ENCODE data around the gene GPR31.
"Not testable (repeated sequence)": the region's sequence is repeated elsewhere in the genome, so short reads cannot be mapped to it uniquely, and the experiment has no call there.

GPR31 gene, protein sequence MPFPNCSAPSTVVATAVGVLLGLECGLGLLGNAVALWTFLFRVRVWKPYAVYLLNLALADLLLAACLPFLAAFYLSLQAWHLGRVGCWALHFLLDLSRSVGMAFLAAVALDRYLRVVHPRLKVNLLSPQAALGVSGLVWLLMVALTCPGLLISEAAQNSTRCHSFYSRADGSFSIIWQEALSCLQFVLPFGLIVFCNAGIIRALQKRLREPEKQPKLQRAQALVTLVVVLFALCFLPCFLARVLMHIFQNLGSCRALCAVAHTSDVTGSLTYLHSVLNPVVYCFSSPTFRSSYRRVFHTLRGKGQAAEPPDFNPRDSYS

DNA sequence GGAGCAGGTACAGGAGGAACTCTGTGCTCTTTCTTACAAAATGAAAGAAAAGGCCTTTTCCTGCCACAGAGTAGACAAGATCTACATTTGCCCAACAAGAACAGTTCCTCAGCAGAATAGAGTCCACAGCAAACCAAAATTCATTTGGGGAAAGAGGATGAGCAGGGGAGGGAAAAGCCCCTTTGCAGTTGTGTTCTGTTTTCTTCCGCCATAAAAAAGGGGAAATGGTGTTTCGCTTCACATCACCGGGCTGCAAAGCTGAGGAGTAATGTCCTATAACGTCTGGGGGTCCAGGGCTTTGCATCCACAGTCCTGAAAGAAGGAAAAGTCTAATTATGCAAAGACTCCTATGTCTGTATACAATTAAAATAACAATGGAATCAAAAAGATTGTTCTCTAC is at the start of gene GPR31:
Gene GPR31, minus strand, starts transcription at position 118 of the 400 bp plus-strand sequence. CDS start 149 bp downstream, outside the sequence.
- no peak for DNase-seq (ENCODE audit: low read depth in 4 of 4, low spot score in 1 of 4)

DNA sequence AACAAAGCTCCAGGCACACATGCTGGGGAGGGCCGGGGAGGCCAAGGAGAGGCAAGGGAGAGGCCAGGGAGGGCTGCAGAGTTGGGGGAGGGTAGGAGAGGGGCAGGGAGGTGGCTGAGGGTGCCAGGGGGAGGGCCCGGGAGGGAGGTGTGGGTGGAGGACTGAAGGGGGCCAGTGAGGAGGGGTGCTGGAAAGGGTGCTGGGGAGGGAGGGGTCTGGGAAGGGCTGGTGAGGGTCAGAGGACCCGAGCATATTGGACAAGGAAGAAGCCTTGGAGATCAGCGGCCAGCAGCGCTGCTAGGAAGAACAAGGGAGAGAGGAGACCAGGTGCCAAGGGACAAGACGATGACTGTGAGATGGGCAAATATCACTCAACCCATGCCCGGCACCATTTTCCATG is 49.7 kb upstream of the GPR31 start:
- no peak for DNase-seq (ENCODE audit: low read depth in 4 of 4, low spot score in 1 of 4)

DNA sequence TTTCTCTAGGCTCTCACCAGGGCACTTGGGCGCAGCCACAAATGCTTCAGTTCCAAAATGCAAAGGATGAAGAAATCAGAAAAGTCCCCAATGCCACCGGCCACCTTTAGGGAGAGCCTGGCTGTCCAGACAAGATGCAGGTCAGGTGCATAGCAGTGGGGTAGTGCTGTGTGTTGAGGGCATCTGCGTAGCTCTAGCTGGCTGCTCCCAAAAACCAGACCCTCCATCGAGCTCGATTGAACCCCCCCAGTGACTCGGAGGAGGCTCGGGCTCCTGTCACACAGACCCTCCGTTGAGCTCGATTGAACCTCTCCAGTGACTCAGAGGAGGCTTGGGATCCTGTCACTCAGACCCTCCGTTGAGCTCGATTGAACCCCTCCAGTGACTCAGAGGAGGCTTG is 47.5 kb upstream of the GPR31 start:
- DNase-seq (ENCODE audit: low read depth in 4 of 4, low spot score in 1 of 4) = not testable (repeated sequence)

DNA sequence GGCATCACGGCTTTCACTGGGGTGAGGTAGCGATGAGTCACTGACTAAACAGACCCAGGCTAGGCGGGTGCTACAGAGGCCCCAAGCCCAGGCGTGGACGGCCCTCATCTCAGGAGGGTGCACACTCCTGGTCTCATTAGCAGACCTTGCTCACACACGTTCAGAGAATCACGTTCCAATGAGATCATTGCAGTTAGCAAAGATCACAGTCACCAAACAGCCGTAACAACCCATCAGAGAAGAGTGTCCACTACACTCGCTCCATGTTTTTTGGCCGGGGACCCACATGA is 46.2 kb upstream of the GPR31 start:
- DNase-seq (ENCODE audit: low read depth in 4 of 4, low spot score in 1 of 4) = not testable (repeated sequence)

DNA sequence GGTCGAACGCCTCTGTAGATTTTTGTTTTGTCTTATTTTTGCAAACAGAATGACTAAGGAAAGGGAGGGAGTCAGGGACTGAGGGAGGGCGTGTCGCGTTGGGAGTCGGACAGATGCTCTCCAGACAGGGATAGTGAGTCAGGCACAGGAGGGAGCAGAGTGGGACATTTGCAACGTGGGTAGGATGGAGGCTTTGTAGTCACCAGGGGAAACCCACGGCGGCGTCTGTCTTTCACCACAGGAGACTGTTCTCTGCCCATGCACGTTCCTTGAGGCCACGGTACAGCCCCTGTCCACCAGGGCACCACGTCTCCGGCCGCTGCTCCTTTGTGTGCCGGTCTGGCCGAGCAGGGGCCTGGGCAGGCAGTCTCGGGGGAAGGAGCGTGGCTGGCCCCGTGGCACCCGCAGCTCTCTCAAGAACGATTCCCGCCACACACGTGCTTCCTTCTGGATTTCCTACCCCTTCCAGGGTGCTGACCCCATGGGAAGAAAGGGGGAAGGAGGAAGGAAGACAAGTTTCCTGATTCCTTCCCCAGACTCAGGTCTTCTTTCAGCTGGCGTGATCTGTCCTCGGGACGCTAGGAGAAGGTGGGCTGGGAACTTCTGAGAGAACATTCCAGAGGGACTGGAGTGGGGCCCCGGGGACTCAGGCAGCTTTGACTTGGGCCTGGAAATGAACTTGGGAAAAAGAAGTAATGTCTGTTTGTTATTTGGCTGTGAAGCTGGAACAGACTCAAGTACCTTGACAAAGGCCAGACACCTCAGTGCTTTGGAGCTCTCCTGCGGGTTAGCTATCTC is 45.7 kb upstream of the GPR31 start:
- DNase-seq (ENCODE audit: low read depth in 4 of 4, low spot score in 1 of 4) = not testable (repeated sequence)

DNA sequence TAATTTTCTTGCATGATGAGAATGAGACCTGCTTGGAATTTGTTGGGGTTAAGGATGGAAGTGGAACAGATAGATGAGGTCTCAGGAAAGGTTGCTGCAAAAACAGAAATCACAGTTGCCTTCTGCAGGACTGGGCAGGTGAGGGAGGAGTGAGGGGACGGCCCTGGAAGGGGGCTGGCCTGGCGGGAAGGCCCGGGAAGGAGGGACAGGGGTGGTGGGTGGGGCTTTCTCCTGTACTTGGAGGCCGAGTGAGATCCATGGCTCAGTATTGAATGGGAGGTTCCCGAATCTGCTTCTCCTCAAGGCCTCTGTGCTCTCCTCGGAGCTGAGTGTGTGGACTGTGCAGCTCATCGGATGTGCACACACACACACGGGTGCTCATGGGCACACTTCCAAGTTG is 44.8 kb upstream of the GPR31 start:
- not testable (repeated sequence) for DNase-seq (ENCODE audit: low read depth in 4 of 4, low spot score in 1 of 4)

DNA sequence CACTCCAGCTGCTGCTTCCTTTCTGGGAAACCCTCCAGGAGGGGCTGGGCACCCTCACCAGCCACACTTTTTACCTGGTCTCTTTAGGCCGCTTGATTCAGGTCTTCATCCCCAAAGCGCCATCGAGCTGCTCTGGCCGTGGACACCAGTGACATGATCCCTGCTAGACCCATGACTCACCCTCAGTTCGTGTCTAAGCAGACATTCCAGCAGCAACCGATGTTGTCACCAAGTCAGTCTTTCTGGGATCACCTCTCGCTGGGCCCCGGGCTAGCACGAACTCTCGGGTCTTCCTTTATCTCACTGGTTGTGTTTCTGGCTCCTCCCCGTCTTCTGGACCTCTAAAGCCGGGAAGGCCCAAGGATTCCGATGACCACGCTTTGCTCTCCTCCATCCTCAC is 43.0 kb upstream of the GPR31 start:
- DNase-seq (ENCODE audit: low read depth in 4 of 4, low spot score in 1 of 4) = no peak

DNA sequence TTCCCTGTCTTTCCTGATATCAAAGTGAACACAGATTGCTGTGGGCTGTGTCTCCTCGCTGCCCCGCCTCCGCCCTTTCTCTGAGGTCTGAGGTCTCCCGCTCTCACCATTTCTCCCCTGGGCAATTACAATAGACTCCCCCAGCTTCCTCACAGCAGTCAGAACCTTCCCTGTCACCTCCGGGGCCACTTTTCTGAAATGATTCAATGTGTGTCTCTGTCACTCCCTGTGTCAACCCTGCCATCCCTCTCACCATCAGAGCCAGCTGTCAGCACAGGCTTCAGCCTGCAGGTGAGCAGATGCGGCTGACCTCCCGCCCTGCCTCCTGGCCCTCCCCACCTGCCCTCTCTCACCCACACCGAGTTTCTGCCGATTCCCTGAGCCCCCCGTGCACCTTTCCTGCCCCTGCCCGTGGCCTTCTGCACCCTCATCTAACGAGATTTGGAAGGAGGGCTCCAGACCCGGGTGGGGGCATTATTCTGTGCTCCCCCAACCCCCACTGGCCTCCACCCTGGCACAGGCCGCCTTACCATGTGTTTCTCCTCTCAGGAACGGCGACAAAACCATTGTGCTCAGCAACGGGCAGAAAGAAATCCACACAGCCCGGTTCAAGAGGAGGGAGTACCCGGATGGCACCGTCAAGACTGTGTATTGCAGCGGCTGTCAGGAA is 38.3 kb upstream of the GPR31 start:
- not testable (repeated sequence) for DNase-seq (ENCODE audit: low read depth in 4 of 4, low spot score in 1 of 4)

DNA sequence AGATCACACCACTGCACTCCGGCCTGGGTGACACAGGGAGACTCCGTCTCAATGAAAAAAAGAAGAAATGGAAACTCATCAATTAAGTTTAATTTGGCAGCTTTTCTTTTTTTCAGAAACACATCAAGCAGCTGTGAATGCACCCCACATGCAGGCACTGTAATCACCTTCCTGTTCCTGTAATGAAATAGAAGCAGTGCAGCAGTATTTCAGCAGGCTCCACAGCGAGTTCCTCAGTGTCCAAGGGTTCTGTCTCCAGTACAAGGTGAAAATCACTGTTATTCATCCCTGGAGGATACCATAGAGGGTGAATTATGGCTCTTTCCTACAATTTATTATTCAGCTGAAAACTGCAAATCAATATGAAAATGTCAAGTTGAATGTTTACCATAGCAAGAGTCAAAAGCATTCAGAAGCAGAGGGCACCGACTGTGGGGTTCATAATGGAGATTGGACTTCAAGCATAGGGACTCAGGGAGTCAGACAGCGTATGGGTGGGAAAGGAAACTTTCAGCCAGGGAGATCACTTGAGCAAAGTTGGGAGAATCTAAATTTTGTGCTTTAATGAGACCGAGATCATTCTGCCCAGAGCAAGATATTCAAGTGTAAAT is 35.8 kb upstream of the GPR31 start:
- DNase-seq (ENCODE audit: low read depth in 4 of 4, low spot score in 1 of 4) = not testable (repeated sequence)

DNA sequence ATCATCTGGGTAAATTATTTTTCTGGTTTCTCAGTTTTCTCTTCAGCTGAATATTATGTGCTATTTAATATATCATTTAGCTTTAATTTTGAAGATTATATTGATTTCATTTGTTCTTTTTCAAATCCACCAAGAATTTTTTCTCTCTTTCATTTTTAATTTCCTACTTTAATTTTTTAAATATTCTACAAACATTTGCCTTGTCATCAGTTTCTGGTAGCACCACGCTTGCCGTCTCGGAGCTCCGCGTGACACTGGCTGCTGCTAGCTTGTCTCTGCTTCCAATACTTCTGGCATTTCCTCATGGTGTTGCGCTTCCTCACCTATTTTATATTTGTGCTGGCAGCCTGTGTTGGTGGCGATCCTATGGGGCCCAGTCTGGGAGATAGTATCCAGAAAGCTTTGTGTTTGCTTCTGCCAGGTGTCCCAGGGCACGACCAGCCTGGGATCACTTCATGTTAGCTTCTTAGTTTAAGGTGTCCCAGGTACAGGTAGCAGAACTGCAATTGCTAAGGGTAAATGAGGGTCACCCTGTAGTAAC is 33.3 kb upstream of the GPR31 start:
- not testable (repeated sequence) for DNase-seq (ENCODE audit: low read depth in 4 of 4, low spot score in 1 of 4)

DNA sequence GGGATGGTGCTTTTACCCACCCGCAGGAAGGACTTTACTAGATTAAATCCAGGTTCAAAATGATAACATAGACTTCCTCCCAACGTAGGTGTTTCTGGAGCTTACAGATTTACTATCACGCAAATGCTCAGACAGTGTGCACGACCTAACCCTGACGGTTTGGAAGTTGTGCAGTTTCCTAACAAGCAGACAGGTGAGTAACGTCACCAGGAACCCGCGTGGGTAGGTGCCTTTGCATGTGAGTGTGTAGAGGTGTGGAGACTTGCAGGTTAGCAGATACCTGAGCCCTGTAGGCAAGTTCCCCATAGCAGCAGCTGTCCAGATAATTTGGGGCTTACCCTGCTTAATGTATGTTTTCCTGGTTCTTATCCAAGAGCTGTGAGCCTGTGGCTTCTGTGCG is 29.5 kb upstream of the GPR31 start:
- DNase-seq (ENCODE audit: low read depth in 4 of 4, low spot score in 1 of 4) = not testable (repeated sequence)

DNA sequence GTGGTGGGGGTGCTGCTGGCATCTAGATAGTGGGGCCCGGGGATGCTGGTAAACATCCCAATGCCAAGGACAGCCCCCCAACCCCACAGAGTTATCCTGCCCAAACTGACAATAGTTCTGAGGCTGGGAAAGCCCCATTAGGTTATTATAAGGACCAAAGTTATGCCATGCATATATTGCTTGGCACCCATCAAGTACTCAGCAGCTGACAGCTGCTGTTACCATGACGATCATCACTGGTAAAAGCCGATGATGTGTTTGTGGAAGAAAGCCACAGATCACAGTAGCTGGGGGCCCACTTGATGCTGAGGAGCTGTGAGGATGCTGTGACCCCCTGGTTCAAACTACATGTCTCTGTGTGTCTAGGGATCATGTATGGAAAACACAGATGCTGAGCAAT is 27.3 kb upstream of the GPR31 start:
- not testable (repeated sequence) for DNase-seq (ENCODE audit: low read depth in 4 of 4, low spot score in 1 of 4)

DNA sequence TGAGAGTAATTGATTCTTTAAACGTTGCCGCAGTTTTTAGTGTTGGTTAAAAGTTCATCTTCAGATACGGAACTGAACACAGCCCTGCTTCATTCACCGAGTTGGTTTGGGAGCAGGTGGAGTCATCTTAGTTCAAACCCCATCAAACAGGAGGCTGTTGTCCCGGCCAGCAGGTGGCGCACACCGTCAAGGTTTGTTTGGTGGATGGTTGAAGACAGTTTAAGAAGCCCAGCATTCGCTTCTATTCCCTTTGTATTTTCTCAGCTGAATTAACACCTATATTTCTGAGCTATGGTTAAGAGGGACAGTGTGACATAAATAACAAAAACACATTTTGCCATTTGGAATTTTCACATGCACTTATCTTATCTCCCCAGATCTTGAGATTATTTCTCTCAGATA is 25.1 kb upstream of the GPR31 start:
- DNase-seq (ENCODE audit: low read depth in 4 of 4, low spot score in 1 of 4) = not testable (repeated sequence)

DNA sequence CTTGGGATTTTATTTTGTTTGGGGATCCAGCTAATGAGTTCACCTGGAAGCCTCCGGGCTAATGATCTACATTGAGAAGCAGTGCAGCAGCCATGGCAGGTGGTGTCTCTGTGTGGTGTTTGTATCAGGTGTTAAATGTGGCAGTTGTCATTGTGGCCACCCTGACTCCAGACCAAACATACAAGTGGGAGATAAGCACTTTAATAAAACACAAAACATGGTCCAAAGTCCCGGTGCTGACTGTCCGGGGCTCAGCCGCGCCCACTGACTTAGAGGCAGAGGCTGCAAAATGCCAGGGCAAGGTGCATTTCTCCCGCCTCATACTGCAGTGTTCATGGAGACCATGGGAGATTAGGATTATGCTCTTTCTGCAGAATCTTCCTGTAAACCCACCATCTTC is 23.6 kb upstream of the GPR31 start:
- not testable (repeated sequence) for DNase-seq (ENCODE audit: low read depth in 4 of 4, low spot score in 1 of 4)

DNA sequence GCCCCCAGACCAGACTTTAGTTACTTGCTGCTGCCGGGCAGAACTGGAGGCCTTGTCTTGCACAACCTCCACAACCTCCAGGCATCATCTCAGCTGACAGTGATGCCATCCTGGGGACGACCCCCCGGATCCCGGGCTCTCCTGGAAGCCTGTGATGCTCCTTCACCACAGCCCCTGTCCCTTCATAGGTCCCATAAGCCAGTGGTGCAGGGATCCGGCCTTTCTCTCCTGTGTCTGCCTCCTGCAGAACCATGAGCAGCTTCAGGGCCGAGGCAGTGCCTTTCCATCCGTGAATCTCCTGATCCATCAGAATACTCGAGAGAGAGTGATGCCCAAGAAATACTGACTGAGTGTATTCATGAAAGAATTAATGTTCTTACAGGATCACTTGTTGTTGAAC is 22.3 kb upstream of the GPR31 start:
- not testable (repeated sequence) for DNase-seq (ENCODE audit: low read depth in 4 of 4, low spot score in 1 of 4)

DNA sequence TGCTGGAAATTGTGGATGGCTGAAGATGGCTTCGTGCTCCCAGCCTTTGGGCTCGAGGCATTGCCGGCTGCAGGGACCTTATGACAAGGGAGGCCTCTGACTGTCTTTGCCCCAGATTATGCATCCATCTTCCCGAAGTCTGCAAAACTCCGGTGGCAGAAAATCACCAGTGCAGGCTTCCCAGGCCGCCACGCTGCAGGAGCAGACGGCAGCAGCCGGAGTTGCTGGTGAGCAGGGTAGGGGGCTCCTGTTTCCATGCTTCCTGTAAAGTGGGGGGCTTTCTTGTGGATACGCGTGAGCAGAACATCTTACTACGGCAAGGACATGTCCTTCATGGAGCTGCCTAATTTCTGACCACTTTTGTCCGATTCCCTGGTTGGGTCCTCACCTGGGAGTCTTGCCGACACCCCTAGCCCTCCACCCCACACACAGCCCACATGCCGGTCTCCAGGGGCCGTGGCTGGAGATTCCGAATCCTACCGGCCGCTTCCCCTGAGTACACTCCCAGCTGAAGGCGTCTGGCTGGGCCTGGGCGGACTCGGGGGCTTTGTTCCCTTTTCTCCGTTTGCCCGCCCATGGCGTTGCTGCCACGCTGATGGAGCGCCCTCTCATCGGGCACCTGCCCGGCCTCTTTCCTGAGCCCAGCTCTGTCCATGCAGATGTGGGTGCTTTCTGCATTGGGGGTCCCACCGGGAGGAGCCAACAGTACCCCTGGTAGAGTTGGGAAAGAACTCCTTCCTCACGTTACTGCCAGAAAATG is 21.3 kb upstream of the GPR31 start:
- not testable (repeated sequence) for DNase-seq (ENCODE audit: low read depth in 4 of 4, low spot score in 1 of 4)

DNA sequence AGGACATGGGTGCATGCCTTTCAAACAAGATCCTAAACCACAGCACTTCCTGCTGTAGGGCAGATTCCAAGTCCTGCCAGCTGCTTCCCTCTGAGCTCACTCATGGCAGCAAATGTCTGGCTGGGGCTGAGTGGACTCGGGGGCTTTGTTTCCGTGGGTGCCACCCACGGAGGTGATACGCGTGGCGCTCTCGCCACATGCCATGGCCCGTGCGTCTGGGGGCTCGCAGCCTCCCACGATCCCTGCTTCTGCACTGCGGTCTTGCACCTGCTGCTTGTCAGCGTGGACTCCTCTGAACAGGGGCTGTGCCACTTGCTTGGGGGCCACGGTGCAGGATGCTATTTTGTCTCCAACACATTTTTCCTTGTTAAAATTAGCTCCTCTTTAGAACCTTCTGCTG is 19.5 kb upstream of the GPR31 start:
- DNase-seq (ENCODE audit: low read depth in 4 of 4, low spot score in 1 of 4) = not testable (repeated sequence)

DNA sequence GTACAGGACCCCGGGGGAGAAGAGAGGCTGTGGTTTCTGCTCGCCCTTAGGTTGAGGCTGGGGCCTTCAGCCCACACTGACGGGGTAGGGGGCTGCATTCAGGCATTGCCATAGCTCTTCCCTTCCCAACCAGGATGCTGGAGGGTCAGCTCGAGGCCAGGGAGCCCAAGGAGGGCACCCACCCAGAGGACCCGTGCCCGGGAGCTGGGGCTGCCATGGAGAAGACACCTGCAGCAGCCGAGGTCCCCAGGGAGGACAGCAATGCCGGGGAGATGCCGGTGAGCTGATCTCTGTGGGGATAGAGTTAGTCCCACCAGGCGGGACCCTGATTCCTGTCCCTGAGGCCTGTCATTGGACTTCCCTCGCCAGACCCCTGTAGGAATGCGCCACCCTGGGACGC is 14.2 kb upstream of the GPR31 start:
- DNase-seq (ENCODE audit: low read depth in 4 of 4, low spot score in 1 of 4) = not testable (repeated sequence)

DNA sequence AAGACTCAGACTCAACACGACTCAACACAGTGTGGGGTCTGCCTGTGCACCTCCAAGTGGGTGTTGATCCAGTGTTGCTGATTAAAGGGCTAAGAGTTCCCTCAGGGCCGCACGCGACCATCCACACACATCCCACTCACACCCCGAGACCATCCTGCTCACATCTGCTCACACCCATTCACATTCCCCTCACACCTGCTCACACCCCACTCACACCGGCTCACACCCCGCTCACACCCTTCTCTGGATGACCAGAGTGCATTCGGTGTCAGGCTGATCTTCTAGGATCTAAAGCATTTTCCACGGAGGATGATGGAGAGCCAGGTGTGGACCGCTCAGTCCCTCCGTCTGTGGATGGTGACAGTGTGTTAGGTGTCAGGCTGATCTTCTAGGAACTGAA is 13.5 kb upstream of the GPR31 start:
- not testable (repeated sequence) for DNase-seq (ENCODE audit: low read depth in 4 of 4, low spot score in 1 of 4)

DNA sequence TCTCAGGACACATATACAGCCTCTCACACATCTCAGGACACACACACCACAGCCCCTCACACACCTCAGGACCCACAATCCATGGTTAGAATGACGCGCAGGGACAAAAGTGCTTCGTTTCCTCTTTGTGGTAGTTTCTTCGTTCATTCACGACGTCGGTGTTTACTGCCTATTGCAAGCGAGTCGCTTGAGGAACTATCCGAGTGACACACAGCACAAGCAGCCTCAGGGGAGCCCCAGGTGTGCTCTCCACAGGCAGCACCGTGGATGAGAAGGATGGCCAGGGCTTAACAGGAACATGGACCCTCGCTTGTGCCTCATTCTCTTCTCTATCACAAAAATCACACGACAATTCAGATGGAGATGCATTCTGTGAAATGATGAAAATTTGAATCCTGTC is 12.1 kb upstream of the GPR31 start:
- DNase-seq (ENCODE audit: low read depth in 4 of 4, low spot score in 1 of 4) = not testable (repeated sequence)

DNA sequence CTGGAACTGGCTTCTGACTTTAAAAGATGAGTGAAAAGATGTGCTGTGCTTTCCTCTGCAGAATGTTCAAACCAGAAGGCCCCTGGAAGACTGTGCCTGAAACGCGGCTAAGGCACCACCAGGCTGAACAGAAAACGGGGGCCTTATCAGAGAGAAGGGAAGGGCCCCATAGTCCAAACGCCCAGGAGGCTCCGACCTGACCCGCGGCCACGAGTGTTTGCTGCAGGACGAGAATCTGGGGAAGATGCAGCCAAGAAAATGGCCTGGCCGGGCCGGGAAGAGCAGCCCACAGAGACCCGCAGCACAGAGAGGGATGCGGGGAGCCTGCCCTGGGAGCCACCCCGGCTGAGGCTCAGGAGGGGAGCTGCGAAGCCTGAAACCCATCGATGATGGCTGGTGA is 10.5 kb upstream of the GPR31 start:
- DNase-seq (ENCODE audit: low read depth in 4 of 4, low spot score in 1 of 4) = not testable (repeated sequence)
